ENCODE data around the gene KLHL6.
"Not testable (repeated sequence)": the region's sequence is repeated elsewhere in the genome, so short reads cannot be mapped to it uniquely, and the experiment has no call there.

- not testable (repeated sequence) for TF ChIP-seq WRNIP1 (IDR thresholded peaks at IDR 0.05; ENCODE audit: borderline replicate concordance, low read depth, low read length); CTCF (IDR thresholded peaks at IDR 0.05 in 2 of 3, conservative IDR thresholded peaks at IDR 0.05 in 1 of 3; ENCODE audit: control insufficient read depth in 2 of 3, extremely low read depth in 1 of 3, insufficient read depth in 1 of 3, low read depth in 3 of 3, low read length in 3 of 3); E2F4 (IDR thresholded peaks at IDR 0.05; ENCODE audit: low read depth, low read length); NFXL1 (IDR thresholded peaks at IDR 0.05; ENCODE audit: borderline replicate concordance); CEBPB (IDR thresholded peaks at IDR 0.05; ENCODE audit: borderline replicate concordance in 1 of 2, low read depth in 2 of 2, low read length in 2 of 2); TARDBP (IDR thresholded peaks at IDR 0.05; ENCODE audit: borderline replicate concordance); EZH2 (IDR thresholded peaks at IDR 0.05; ENCODE audit: borderline replicate concordance, control insufficient read depth, low read depth, low read length); SUPT20H (IDR thresholded peaks at IDR 0.05; ENCODE audit: borderline replicate concordance, control insufficient read depth, low read depth, low read length); POLR2A (IDR thresholded peaks at IDR 0.05; ENCODE audit: low read depth, low read length); POLR2AphosphoS5 (IDR thresholded peaks at IDR 0.05; ENCODE audit: low read length); REST (IDR thresholded peaks at IDR 0.05; ENCODE audit: low read depth, low read length); PKNOX1 (IDR thresholded peaks at IDR 0.05); ZNF274 (IDR thresholded peaks at IDR 0.05; ENCODE audit: insufficient read depth, insufficient read length)
- 0 out of 4 replicates have a peak, but pooled peaks of 1 of the 2 experiments have one; percentile 24 for TF ChIP-seq ETV6 (conservative IDR thresholded peaks at IDR 0.05 in 1 of 2, IDR thresholded peaks at IDR 0.05 in 1 of 2; ENCODE audit: borderline replicate concordance in 1 of 2, low read depth in 1 of 2)
Measured at GRCh38 chr3:183475764-183476162, 79.7 kb downstream of the KLHL6 start.
